Measurements from ENCODE around the gene CEP83. TPM values are rescaled to one million over a fixed set of nuclear protein-coding genes. Genes with fewer than 3 reads are reported as not detected.
A peak's percentile ranks its signal among the peaks of the same experiment; 100 is the strongest.
"Not testable (repeated sequence)": the region's sequence is repeated elsewhere in the genome, so short reads cannot be mapped to it uniquely, and the experiment has no call there.

Gene CEP83
- total and polyA plus RNA-seq, 4 experiments from 2014 or later, result 3.6 to 14.8 (median 8.9) TPM

DNA sequence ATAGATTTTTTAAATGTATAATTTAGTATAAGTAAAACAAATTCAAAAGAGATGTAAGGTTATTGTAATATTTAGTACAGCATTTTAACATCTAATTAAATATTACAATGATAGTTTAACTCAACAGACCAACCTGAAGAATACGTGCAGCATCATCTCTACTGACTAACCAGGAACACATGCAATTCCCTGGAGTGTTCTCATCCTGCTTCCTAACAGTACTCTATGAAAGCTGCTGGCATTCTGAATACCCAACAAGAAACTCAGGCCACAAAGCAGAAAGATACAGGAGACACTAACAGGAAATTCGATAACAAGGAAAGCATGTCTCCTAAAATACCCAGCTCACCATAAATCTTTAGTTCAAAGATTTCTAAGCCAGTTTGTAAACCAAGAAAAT is 58.3 kb downstream of the CEP83 start:
- Mint-ChIP-seq H3K36me3 (peaks cover 41 to 55% of the 10 kb centered on the region in 2 donors), H3K27me3 (no peaks in the 10 kb centered on the region), H3K4me3 (no peak overlapping the region), H3K4me1 (peaks cover 8 to 9% (median 8%) of the 10 kb centered on the region in 4 donors), H3K9me3 (peaks cover 2 to 34% (median 19%) of the 10 kb centered on the region in 8 donors), H3K27ac (no peak overlapping the region)
- no peak for DNase-seq
- Histone ChIP-seq H3K4me1 (ENCODE audit: insufficient read depth, low read length) (peaks cover 5% of the 10 kb centered on the region), H3K27me3 (ENCODE audit: insufficient read depth, low read length) (no peaks in the 10 kb centered on the region), H3K9me3 (ENCODE audit: control insufficient read depth in 1 of 2, low read length in 2 of 2) (no peaks in the 10 kb centered on the region), H3K27ac (ENCODE audit: low read depth, low read length) (no peak overlapping the region), H3K36me3 (ENCODE audit: insufficient read depth, low read length) (no peaks in the 10 kb centered on the region), H3K4me3 (ENCODE audit: low read length in 2 of 2) (no peak overlapping the region)
- intact Hi-C loops (cut with micrococcal nuclease), result no loop called here
- POLR2A ChIA-PET (ENCODE audit: partially characterized antibody), result no interaction called here
- CTCF ChIA-PET (ENCODE audit: partially characterized antibody), result no interaction called here

DNA sequence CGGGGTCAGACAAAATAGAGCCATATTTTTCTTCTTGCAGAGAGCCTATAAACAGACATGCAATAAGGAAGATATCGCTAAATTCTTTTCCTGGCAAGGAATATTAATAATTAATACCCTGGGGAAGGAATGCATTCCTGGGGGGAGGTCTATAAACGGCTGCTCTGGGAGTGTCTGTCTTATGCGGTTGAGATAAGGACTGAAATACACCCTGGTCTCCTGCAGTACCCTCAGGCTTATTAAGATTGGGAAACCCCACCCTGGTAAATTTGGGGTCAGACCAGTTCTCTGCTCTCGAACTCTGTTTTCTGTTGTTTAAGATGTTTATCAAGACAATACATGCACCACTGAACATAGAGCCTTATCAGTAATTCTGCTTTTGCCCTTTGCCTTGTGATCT is 61.0 kb downstream of the CEP83 start:
- H3K27me3 Mint-ChIP-seq, DNase-seq: not testable (repeated sequence)

DNA sequence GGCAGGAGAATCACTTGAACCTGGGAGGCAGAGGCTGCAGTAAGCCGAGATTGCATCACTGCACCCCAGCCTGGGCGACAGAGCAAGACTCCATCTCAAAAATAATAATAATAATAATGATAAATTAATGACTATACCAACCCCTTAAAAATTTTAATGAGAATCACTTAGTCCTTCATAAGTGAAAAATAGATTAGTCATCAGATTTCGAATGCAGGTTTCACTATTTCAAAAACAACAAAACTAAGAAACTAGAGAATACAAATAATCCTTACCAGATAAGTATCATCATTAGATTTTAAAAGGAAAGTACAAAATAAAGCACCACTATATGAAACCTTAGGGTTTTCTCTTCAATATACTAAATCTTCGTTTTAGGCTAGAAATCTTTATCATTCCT is 62.3 kb downstream of the CEP83 start:
- DNase-seq, result no peak
- H3K27me3 ChIP-seq (ENCODE audit: insufficient read depth, low read length), result no peaks in the 10 kb centered on the region

More for the DNA sequence above, 61.0 kb downstream of the CEP83 start:
- intact Hi-C loops (cut with micrococcal nuclease); POLR2A ChIA-PET (ENCODE audit: partially characterized antibody); H3K27ac ChIP-seq (ENCODE audit: low read depth, low read length); H3K4me1 ChIP-seq (ENCODE audit: insufficient read depth, low read length); CTCF ChIA-PET (ENCODE audit: partially characterized antibody); H3K4me1 Mint-ChIP-seq; H3K36me3 ChIP-seq (ENCODE audit: insufficient read depth, low read length); H3K9me3 ChIP-seq (ENCODE audit: control insufficient read depth in 1 of 2, low read length in 2 of 2); H3K4me3 ChIP-seq (ENCODE audit: low read length in 2 of 2); H3K27ac Mint-ChIP-seq; H3K4me3 Mint-ChIP-seq; H3K27me3 ChIP-seq (ENCODE audit: insufficient read depth, low read length): not testable (repeated sequence)
- peaks cover 5 to 36% (median 19%) of the 10 kb centered on the region in 8 donors for H3K9me3 Mint-ChIP-seq
- peaks cover 52 to 76% of the 10 kb centered on the region in 2 donors for H3K36me3 Mint-ChIP-seq

DNA sequence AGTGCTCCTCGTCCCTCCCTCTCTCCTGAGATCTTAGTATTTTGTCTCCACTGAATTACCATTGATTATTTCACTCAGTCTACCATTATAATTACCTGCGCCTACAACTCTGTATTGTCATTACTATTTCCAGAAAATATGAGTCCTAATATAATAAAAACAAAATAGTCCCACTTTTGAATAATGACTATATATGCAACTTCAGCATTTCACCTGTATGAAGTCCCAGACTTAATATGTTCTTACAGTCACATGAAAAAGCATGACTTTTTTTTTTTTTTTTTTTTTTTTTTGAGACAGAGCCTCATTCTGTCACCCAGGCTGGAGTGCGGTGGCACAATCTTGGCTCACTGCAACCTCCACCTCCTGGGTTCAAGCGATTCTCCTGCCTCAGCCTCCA is 63.7 kb downstream of the CEP83 start:
- H3K27ac Mint-ChIP-seq; H3K27me3 Mint-ChIP-seq; DNase-seq; H3K4me3 ChIP-seq (ENCODE audit: low read length in 2 of 2); H3K4me3 Mint-ChIP-seq; H3K27ac ChIP-seq (ENCODE audit: low read depth, low read length); POLR2A ChIA-PET (ENCODE audit: partially characterized antibody); intact Hi-C loops (cut with micrococcal nuclease); CTCF ChIA-PET (ENCODE audit: partially characterized antibody); H3K4me1 Mint-ChIP-seq; H3K9me3 ChIP-seq (ENCODE audit: control insufficient read depth in 1 of 2, low read length in 2 of 2); H3K36me3 ChIP-seq (ENCODE audit: insufficient read depth, low read length); H3K4me1 ChIP-seq (ENCODE audit: insufficient read depth, low read length); H3K27me3 ChIP-seq (ENCODE audit: insufficient read depth, low read length): not testable (repeated sequence)
- Mint-ChIP-seq H3K9me3 (peaks cover 5 to 37% (median 21%) of the 10 kb centered on the region in 8 donors), H3K36me3 (peaks cover 53 to 74% of the 10 kb centered on the region in 2 donors)

More for the DNA sequence above, 62.3 kb downstream of the CEP83 start:
- Mint-ChIP-seq H3K4me3 (no peak overlapping the region), H3K27me3 (no peaks in the 10 kb centered on the region), H3K9me3 (peaks cover 5 to 34% (median 19%) of the 10 kb centered on the region in 8 donors), H3K36me3 (peaks cover 54 to 73% of the 10 kb centered on the region in 2 donors), H3K27ac (no peak overlapping the region), H3K4me1 (no peaks in the 10 kb centered on the region)
- Histone ChIP-seq H3K4me1 (ENCODE audit: insufficient read depth, low read length) (no peaks in the 10 kb centered on the region), H3K9me3 (ENCODE audit: control insufficient read depth in 1 of 2, low read length in 2 of 2) (no peaks in the 10 kb centered on the region), H3K4me3 (ENCODE audit: low read length in 2 of 2) (no peak overlapping the region), H3K27ac (ENCODE audit: low read depth, low read length) (no peak overlapping the region), H3K36me3 (ENCODE audit: insufficient read depth, low read length) (no peaks in the 10 kb centered on the region)
- intact Hi-C loops (cut with micrococcal nuclease), result no loop called here
- ChIA-PET CTCF (ENCODE audit: partially characterized antibody) (no interaction called here), POLR2A (ENCODE audit: partially characterized antibody) (no interaction called here)

DNA sequence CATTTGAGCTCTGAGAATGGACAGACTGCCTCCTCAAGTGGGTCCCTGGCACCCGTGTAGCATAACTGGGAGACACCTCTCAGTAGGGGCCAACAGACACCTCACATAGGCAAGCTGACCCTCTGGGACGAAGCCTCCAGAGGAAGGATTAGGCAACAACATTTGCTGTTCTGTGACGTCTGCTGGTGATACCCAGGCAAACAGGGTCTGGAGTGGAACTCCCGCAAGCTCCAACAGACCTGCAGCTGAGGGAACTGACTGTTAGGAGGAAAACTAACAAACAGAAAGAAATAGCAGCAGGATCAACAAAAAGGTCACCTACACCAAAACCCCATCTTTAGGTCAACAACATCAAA is 69.6 kb downstream of the CEP83 start:
- H3K27me3 Mint-ChIP-seq, result no peaks in the 10 kb centered on the region

DNA sequence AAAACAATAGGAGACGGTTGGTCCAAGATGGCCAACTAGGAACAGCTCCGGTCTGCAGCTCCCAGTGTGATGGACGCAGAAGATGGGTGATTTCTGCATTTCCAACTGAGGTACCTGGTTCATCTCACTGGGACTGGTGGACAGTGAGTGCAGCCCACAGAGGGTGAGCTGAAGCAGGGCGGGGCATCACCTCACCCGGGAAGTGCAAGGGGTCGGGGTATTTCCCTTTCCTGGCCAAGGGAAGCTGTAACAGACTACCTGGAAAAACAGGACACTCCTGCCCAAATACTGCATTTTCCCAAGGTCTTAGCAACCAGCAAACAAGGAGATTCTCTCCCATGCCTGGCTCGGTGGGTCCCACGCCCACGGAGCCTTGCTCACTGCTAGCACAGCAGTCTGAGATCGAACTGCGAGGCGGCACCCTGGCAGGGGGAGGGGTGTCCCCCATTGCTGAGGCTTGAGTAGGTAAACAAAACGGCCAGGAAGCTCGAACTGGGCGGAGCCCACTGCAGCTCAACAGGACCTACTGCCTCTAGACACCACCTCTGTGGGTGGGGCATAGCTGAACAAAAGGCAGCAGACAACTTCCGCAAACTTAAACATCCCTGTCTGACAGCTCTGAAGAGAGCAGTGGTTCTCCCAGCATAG is 70.1 kb downstream of the CEP83 start:
- POLR2A ChIA-PET (ENCODE audit: partially characterized antibody); H3K27ac Mint-ChIP-seq; H3K27me3 ChIP-seq (ENCODE audit: insufficient read depth, low read length); H3K4me3 ChIP-seq (ENCODE audit: low read length in 2 of 2); H3K4me1 ChIP-seq (ENCODE audit: insufficient read depth, low read length); H3K27me3 Mint-ChIP-seq; H3K4me1 Mint-ChIP-seq; H3K36me3 ChIP-seq (ENCODE audit: insufficient read depth, low read length); H3K4me3 Mint-ChIP-seq; H3K9me3 ChIP-seq (ENCODE audit: control insufficient read depth in 1 of 2, low read length in 2 of 2); H3K27ac ChIP-seq (ENCODE audit: low read depth, low read length); intact Hi-C loops (cut with micrococcal nuclease); CTCF ChIA-PET (ENCODE audit: partially characterized antibody): not testable (repeated sequence)
- peak in 1 of 5 donors; percentile 9 for DNase-seq
- Mint-ChIP-seq H3K9me3 (peaks cover 5 to 23% (median 15%) of the 10 kb centered on the region in 8 donors), H3K36me3 (peaks cover 43 to 65% of the 10 kb centered on the region in 2 donors)

More for the DNA sequence above, 69.6 kb downstream of the CEP83 start:
- Mint-ChIP-seq H3K4me1 (no peaks in the 10 kb centered on the region), H3K27ac (no peak overlapping the region), H3K36me3 (peaks cover 43 to 64% of the 10 kb centered on the region in 2 donors), H3K4me3 (no peak overlapping the region), H3K9me3 (peaks cover 7 to 18% (median 10%) of the 10 kb centered on the region in 8 donors)
- POLR2A ChIA-PET (ENCODE audit: partially characterized antibody), result no interaction called here
- CTCF ChIA-PET (ENCODE audit: partially characterized antibody), result no interaction called here
- H3K27me3 ChIP-seq (ENCODE audit: insufficient read depth, low read length), result no peaks in the 10 kb centered on the region
- no peaks in the 10 kb centered on the region for H3K4me1 ChIP-seq (ENCODE audit: insufficient read depth, low read length)
- H3K9me3 ChIP-seq (ENCODE audit: control insufficient read depth in 1 of 2, low read length in 2 of 2), result no peaks in the 10 kb centered on the region
- intact Hi-C loops (cut with micrococcal nuclease), result no loop called here
- peaks cover 3% of the 10 kb centered on the region for H3K36me3 ChIP-seq (ENCODE audit: insufficient read depth, low read length)
- DNase-seq, result no peak
- H3K27ac ChIP-seq (ENCODE audit: low read depth, low read length), result no peak overlapping the region
- no peak overlapping the region for H3K4me3 ChIP-seq (ENCODE audit: low read length in 2 of 2)

DNA sequence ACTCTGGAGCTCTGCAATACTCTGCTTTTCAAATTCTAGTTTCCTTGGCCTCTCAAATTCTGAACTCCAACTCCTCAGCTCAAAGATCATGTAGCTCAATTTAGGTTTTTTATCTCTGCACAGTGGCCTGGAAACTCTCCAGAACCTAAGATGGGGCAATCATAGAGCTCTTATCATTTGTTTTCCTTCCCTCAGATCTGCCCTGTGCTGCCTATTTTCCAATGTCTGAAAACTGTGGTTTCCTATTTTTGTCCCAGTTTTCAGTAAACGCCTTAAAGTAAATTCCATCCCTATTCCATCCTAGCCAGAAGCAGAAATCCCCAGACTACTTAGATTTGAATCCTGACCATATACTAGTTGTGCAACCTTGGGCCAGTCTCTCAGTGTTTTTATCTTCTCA is 73.2 kb downstream of the CEP83 start:
- peaks cover 37 to 55% of the 10 kb centered on the region in 2 donors for H3K36me3 Mint-ChIP-seq
- H3K4me1 Mint-ChIP-seq, result no peaks in the 10 kb centered on the region
- Histone ChIP-seq H3K27ac (ENCODE audit: low read depth, low read length) (no peak overlapping the region), H3K36me3 (ENCODE audit: insufficient read depth, low read length) (peaks cover 6% of the 10 kb centered on the region), H3K4me3 (ENCODE audit: low read length in 2 of 2) (no peak overlapping the region), H3K27me3 (ENCODE audit: insufficient read depth, low read length) (no peaks in the 10 kb centered on the region), H3K9me3 (ENCODE audit: control insufficient read depth in 1 of 2, low read length in 2 of 2) (no peaks in the 10 kb centered on the region), H3K4me1 (ENCODE audit: insufficient read depth, low read length) (no peaks in the 10 kb centered on the region)
- H3K9me3 Mint-ChIP-seq, result peaks cover 4 to 27% (median 21%) of the 10 kb centered on the region in 8 donors
- no peak overlapping the region for H3K4me3 Mint-ChIP-seq
- no peak overlapping the region for H3K27ac Mint-ChIP-seq
- CTCF ChIA-PET (ENCODE audit: partially characterized antibody), result no interaction called here
- DNase-seq, result peak in 1 of 5 donors; percentile 13
- H3K27me3 Mint-ChIP-seq, result no peaks in the 10 kb centered on the region
- POLR2A ChIA-PET (ENCODE audit: partially characterized antibody), result no interaction called here
- intact Hi-C loops (cut with micrococcal nuclease), result no loop called here
